Measurements from ENCODE around the gene C1orf87. TPM values are rescaled to one million over a fixed set of nuclear protein-coding genes. Genes with fewer than 3 reads are reported as not detected.

The C1orf87 gene
- total RNA-seq, 1 donor: not detected

DNA sequence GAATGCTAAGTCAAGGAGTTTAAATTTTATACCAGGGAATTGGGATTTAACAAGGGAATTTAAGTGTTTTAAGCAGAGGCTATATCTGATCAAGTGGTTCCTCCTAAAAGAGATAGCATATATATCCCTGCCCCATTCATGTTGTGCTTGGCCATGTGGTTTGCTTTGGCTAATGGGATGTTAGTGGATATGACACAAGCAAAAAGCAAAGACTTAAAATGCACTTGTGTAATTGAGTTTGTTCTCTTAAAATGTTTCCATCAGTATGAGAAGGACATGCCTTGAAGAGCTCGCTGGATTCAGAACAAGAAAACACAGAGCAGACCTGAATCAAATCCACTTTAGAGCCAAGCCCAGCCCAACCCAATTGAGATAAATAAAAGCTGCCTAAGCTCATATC lies 22.4 kb downstream of the C1orf87 start:
- no peak for DNase-seq (ENCODE audit: low read depth)
- H3K4me3 ChIP-seq (ENCODE audit: low read depth, low read length): no peak overlapping the region
- TF ChIP-seq, protein P1, sequence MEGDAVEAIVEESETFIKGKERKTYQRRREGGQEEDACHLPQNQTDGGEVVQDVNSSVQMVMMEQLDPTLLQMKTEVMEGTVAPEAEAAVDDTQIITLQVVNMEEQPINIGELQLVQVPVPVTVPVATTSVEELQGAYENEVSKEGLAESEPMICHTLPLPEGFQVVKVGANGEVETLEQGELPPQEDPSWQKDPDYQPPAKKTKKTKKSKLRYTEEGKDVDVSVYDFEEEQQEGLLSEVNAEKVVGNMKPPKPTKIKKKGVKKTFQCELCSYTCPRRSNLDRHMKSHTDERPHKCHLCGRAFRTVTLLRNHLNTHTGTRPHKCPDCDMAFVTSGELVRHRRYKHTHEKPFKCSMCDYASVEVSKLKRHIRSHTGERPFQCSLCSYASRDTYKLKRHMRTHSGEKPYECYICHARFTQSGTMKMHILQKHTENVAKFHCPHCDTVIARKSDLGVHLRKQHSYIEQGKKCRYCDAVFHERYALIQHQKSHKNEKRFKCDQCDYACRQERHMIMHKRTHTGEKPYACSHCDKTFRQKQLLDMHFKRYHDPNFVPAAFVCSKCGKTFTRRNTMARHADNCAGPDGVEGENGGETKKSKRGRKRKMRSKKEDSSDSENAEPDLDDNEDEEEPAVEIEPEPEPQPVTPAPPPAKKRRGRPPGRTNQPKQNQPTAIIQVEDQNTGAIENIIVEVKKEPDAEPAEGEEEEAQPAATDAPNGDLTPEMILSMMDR (IDR thresholded peaks at IDR 0.05; ENCODE audit: insufficient read depth, low read depth, low read length): no peak

DNA sequence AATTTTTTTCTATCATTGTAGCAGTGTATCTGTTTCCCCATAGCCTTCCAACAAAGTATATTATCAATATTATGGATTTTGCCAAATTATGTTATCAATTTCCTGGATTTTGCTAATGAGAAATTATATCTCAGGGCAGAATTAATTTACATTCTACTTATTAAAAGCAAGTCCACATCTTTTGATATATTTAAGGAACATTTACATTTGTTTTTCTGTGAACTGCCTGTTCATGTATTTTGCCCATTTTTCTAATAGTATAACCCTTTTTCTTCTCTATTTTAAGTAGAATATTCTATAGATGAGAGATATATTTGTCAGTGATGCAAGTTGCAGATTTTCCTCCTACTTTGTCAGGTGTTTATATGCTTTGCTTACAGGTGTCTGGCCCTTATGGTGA lies 24.4 kb downstream of the C1orf87 start:
- TF ChIP-seq, protein P1 (IDR thresholded peaks at IDR 0.05; ENCODE audit: insufficient read depth, low read depth, low read length): no peak
- H3K4me3 ChIP-seq (ENCODE audit: low read depth, low read length): no peak overlapping the region
- DNase-seq (ENCODE audit: low read depth): no peak

DNA sequence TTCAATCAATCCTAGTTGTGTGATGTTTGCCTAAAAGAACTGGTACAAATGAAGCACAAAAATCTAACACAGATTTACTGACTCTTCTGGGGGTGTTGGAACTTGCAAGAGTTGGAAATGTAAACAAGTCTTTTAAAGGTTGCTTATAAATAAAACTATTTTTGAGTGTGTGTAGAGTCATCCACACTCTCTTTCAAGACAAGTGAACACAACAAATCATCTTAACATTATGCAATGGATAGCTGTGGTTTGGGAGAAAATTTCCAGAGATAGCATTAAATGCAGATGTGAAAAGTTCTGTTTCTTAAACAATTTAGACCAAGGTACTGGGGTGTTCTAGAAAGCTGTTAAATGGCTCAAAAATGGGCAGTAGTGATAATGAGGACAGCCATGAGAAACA lies 28.7 kb downstream of the C1orf87 start:
- no peak overlapping the region for H3K4me3 ChIP-seq (ENCODE audit: low read depth, low read length)
- peak; percentile 89 for DNase-seq (ENCODE audit: low read depth)
- TF ChIP-seq, protein P1 (IDR thresholded peaks at IDR 0.05; ENCODE audit: insufficient read depth, low read depth, low read length): no peak

DNA sequence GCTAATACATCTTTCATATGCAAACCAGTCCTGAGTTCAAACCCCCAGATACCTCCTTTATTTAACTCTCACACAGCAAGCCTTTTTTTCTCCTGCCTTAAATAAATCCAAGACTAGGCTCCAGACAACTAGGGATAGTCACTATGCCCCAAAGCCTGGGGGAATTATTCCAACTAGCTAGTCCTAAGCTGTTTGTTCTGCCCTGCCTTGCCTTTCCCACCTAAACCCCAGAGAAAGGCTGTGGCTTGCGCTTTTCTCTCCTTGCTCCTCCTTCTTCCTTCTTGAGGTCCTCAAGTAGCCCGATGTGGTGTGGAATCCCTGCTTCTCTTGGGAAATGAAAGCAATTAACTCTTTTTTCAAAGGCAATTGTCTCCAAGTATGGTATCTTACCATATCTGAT lies 31.8 kb downstream of the C1orf87 start:
- TF ChIP-seq, protein P1 (IDR thresholded peaks at IDR 0.05; ENCODE audit: insufficient read depth, low read depth, low read length): no peak

DNA sequence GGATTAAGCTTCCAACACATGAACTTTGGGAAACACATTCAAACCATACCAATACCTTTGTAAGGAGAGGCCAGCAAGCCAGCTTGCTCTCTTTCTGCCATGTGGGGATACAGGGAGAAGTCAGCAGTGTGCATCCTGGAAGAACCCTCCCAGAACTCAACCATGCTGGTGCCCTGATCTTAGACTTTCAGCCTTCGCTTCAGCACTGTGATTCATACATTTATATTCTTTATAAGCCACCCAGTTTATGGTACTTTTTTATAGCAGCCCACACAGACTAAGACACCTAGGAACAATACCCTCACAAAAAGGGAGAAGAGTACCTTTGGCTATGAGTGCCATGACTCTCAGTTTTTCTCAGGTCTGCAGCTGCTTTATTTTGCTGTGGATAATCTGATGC lies 35.9 kb downstream of the C1orf87 start:
- TF ChIP-seq, protein P1 (IDR thresholded peaks at IDR 0.05; ENCODE audit: insufficient read depth, low read depth, low read length): no peak
- DNase-seq (ENCODE audit: low read depth): no peak
- H3K4me3 ChIP-seq (ENCODE audit: low read depth, low read length): no peak overlapping the region

More for the DNA sequence above, 31.8 kb downstream of the C1orf87 start:
- no peak for DNase-seq (ENCODE audit: low read depth)
- H3K4me3 ChIP-seq (ENCODE audit: low read depth, low read length): no peak overlapping the region

DNA sequence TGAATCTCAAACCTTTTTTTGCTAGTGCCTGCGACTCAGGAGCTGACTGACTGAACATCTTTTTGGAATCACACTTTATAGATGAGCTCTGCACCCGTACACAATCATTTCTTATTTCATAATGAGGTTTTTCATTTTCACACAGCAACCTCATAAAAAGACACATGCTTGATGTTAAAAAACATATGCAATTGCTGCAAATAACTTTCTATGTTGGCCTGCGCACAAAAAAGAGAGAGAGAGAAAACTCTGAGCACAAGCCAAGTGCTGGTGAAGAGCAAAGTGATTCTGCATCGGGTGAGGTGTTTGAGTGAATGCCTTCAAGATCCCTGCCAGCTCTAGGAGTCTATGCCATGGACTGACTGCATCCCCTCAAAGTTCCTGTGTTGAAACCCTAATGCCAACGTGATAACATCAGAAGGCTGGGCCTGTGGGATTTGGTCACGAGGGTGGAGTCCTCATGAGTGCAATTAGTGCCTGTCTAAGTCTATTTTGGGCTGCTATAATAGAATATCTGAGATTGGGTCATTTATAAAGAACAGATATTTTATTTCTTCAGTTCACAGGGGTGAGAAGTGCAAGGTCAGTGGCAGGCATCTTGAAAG lies 36.6 kb downstream of the C1orf87 start:
- TF ChIP-seq, protein P1 (IDR thresholded peaks at IDR 0.05; ENCODE audit: insufficient read depth, low read depth, low read length): no peak
- H3K4me3 ChIP-seq (ENCODE audit: low read depth, low read length): no peak overlapping the region
- no peak for DNase-seq (ENCODE audit: low read depth)

DNA sequence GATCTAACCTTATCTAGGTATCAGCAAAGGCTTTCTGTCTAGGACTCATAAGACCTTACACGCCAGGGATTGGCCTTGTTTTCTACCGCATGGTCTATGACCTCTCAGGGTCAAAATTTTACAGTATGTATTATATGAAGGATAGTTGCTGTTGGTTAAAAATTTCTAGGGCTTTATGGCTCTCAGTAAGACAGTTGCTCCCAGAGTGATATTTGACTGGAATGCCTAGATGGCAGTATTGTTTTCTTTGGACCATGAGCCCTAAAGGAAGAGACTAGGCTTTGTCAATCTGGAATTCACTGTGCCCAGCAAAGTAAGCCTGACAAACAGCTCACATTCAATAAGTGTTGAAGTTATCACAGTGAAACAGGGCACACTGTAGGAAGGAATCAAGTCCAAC lies 37.6 kb downstream of the C1orf87 start:
- no peak overlapping the region for H3K4me3 ChIP-seq (ENCODE audit: low read depth, low read length)
- DNase-seq (ENCODE audit: low read depth): no peak
- TF ChIP-seq, protein P1 (IDR thresholded peaks at IDR 0.05; ENCODE audit: insufficient read depth, low read depth, low read length): no peak
